ENCODE results near the gene PLD1.

The PLD1 gene

GRCh38 chr3:171796625-171797264 lies 13.5 kb downstream of the PLD1 start:
- DNase-seq = no peak

DNA sequence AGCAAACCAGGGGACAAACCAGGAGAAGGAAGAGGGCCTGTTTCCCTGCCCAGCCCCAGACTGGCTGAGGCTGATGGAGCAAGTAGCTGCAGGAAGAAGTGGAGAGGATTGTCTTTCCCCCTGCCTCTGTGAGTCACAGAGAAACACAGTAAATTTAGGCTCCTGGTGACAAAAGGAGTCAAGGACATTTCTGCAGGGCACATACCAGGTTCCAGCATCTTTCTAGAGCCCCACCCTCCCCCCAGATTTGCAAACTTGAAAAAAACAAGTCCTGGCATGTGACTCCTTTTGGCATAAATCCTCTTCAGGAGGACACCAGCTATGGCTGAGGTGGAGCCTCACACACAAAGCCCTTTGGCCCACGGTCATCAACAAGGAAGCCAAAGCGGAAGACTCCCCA lies 17.8 kb downstream of the PLD1 start:
- no peak for DNase-seq

DNA sequence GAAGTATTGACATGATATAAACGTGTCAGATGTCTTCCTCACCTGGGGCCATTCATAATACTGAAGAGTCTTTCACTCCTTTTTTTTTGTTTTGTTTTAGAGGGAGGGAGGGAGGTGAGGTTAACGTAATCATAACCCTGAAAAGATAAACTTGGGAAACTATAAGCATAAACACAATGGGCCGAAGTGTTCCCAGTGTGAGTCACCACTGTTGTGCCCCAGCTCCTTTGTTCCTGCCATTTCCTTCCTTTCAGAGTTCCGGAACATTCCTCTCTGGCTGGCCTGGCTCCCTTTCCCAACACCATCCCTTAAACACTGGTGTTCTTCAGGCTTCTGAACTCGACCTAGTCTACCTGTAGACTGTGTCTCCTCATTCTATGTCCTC lies 18.6 kb downstream of the PLD1 start:
- no peak for DNase-seq

DNA sequence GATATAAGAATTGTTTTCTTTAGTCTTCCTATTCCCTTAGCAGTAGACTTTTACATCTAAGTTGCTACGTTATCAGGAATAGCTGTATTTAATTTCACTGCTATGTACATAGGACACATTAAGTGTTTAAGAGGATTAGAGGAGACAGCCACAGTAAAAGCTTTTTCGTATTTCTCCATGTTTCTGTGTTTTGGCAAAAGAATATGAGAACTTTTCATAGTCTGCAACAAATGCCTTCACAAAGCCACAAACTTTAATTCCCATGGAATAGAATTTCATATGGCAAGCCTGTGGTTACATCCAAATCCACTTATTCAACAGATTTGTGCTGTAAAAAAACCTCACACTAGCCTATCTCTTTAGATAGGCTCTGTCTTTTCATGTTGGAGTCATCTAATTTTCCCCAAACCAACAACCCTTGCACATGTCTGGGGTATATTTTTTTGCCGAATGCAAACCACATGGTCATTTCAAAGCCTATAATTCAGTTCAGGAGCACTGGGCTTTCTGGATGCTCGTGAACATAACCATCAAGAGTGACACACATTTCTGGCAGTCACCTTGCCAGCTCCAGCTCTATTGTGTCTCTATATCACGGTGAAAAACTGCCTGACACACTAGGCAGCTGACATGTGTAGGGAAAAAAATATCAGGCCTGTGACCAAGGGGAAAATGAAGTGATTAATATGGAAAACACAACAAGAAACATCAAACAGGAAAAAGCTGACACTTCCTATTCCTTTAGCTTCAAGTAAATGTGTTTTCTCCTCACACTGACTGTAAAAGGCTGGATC lies 19.2 kb downstream of the PLD1 start:
- no peak for DNase-seq

DNA sequence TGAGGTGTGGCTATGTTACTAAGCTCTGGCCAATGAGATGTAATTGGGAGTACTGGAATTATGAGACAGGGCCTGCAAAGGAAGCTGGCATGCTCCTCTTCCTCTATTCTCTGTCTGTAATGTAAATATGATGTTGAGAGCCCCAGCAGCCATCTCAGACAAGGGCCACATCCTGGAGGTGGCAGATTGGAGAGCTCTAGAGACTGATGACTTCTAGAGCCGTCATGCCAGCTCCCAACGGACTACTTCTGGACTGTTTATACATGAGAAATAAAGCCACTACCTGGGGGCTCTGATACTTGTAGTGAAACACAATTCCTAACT lies 19.7 kb downstream of the PLD1 start:
- no peak for DNase-seq

GRCh38 chr3:171789759-171790505 lies 20.4 kb downstream of the PLD1 start:
- DNase-seq = no peak

- no peak for DNase-seq
Observed at GRCh38 chr3:171788546-171789351, 21.5 kb downstream of the PLD1 start.

DNA sequence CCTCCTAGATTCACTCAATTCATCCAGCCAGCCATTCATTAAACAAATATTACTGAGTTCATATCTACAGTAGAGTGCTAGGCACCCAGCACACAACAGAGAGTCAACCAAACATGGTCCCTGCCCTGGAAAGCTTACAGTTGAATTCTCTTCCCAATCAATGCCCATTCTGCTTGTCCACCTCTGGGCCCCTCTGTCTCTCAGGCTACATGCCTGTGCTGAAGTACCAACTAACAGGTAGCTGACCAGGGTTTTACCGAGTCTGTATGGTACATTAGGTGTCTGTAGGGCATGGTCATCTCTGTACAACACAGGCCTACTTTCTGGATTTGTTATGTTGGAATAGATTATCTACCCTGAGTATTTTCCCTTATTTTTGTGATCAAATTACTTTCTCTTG lies 23.3 kb downstream of the PLD1 start:
- DNase-seq = no peak

DNA sequence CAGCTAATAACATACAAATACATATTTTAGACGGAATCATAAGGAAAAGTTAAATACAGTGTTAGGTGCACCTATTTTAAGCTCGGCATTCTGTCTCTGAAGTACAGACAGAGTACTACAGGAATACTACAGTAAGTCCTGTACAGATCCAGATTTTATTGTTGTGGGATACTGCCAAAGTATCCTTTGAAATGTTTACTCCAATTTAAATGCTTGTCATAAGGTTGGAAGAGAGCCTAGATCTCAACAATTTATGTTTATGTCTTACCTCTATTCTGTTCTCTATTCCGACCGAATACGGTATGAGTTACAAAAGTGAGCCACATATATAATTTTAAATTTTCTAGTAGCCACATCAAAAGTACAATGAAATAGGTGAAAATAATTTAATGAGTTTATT lies 25.3 kb downstream of the PLD1 start:
- no peak for DNase-seq

DNA sequence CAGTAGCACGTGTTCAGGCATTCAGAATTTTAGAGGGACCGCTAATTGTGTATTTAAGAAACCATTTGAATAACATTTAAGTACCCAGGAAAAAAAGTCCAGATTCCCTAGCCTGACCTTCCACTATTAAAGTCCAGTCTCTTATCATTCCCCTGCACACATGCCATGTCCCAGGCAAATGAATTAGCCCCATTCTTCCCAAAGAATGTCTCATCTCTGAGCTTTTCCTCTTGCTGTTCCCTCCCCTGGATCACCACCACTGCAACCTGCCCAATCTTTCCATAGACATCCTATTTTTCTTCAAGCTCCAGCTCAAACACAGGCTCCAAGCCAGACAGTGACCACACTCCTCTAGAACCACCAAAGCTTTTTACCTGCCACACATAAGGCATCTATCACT lies 25.9 kb downstream of the PLD1 start:
- DNase-seq = no peak

DNA sequence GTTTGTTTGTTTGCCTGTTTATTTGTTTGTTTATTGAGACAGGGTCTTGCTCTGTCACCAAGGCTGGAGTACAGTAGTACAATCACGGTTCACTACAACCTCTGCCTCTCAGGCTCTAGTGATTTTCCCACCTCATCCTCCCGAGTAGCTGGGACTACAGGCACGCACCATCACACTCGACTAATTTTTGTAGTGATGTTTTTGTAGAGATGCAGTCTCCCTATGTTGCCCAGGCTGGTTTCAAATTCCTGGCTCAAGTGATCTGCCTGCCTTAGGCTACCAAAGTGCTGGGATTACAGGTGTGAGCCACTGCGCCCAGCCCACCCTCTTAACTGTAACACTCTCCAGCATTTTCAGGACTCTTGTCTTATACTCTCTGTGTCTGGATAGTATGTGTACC lies 26.7 kb downstream of the PLD1 start:
- no peak for DNase-seq

DNA sequence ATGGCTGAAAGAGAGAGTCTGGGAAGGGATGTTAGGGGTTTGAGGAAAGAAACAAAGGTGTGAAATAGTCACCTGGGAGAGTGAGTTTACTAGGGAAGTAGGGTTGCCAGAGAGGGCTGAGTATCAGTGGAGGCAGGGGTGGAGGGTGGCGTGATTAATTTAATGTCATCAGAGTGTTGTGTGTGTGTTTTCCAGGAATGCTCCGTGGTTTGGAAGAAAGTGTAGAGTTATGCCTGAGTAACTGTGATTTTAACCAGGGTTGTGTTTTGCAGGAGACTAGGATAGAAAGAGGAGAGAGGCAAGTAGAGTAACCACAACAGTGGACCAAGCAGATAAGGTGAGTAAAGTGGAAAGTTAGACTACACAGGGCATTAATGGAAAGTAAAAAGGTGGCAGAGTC lies 27.2 kb downstream of the PLD1 start:
- DNase-seq = no peak

- DNase-seq = no peak
Observed at GRCh38 chr3:171782617-171783016, 27.7 kb downstream of the PLD1 start.

DNA sequence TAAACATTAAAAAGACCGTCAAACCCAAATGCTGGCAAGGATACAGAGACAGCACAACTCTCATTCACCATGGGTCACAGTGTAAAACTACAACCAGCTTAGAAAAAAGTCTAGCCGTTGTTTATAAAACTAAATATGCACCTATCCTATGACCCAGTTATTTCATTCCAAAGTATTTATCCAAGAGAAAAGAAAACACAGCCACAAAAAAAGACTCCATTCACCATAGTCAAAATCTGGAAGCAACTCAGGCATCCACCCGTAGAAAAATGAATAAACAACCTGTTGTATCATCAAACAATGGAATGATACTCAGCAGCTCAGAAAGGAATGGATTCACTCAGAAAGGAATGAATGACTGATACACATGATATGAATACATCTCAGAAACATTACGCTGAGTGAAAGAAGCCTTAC lies 28.6 kb downstream of the PLD1 start:
- no peak for DNase-seq

GRCh38 chr3:171778493-171778892 lies 31.8 kb downstream of the PLD1 start:
- no peak for DNase-seq

- no peak for DNase-seq
Observed at GRCh38 chr3:171777596-171777995, 32.7 kb downstream of the PLD1 start.

GRCh38 chr3:171776839-171777583 lies 33.3 kb downstream of the PLD1 start:
- DNase-seq = no peak

DNA sequence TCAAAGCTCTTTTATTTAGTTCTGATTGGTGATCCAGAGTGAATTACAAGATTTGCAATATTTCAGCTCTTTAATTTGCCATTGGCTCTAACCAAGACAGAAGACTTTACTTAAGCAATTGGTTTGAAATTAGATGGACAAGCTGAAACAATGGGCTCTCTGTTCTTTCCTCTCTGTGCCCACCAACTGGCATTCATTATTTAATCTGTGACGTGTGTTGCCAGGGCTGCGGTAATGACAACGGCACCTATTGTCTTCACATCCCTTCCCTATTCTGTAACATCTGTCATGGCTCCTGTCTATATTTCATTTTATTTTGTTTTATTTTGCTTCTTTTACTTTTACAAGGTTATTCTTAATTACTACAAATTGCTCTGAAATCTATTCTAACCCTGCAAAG lies 33.9 kb downstream of the PLD1 start:
- no peak for DNase-seq

DNA sequence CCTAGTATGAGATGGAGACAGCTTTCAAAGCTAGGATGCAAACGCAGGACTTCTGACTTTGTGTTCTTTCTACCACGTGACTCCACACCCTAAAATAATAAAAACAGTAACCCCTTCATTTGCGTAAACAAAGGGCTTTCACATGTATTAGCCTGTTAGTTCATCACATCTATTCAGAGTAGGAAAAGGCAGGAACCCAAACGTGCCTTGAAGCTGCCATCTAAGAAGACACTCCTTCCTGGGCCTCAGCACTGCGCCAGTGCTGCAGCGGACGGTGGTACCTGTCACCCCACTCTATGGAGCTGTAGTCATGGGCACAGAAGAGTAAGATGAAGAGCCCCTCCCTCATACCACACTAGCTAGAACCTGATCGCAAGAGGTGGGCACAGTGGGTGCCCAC lies 34.3 kb downstream of the PLD1 start:
- no peak for DNase-seq

GRCh38 chr3:171774521-171774920 lies 35.8 kb downstream of the PLD1 start:
- DNase-seq = no peak

GRCh38 chr3:171772427-171773056 lies 37.7 kb downstream of the PLD1 start:
- peak; percentile 62 for DNase-seq
